Inflammatory macrophage treated with lipopolysaccharide for 4 hours (primary cell): ENCODE data around the gene NLRP14.

ENCODE experiments used
- DNase-seq: peaks from one replicate; pipeline ENCODE4 v3.0.0-alpha.2; 2020

The NLRP14 gene, protein sequence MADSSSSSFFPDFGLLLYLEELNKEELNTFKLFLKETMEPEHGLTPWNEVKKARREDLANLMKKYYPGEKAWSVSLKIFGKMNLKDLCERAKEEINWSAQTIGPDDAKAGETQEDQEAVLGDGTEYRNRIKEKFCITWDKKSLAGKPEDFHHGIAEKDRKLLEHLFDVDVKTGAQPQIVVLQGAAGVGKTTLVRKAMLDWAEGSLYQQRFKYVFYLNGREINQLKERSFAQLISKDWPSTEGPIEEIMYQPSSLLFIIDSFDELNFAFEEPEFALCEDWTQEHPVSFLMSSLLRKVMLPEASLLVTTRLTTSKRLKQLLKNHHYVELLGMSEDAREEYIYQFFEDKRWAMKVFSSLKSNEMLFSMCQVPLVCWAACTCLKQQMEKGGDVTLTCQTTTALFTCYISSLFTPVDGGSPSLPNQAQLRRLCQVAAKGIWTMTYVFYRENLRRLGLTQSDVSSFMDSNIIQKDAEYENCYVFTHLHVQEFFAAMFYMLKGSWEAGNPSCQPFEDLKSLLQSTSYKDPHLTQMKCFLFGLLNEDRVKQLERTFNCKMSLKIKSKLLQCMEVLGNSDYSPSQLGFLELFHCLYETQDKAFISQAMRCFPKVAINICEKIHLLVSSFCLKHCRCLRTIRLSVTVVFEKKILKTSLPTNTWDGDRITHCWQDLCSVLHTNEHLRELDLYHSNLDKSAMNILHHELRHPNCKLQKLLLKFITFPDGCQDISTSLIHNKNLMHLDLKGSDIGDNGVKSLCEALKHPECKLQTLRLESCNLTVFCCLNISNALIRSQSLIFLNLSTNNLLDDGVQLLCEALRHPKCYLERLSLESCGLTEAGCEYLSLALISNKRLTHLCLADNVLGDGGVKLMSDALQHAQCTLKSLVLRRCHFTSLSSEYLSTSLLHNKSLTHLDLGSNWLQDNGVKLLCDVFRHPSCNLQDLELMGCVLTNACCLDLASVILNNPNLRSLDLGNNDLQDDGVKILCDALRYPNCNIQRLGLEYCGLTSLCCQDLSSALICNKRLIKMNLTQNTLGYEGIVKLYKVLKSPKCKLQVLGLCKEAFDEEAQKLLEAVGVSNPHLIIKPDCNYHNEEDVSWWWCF

DNA sequence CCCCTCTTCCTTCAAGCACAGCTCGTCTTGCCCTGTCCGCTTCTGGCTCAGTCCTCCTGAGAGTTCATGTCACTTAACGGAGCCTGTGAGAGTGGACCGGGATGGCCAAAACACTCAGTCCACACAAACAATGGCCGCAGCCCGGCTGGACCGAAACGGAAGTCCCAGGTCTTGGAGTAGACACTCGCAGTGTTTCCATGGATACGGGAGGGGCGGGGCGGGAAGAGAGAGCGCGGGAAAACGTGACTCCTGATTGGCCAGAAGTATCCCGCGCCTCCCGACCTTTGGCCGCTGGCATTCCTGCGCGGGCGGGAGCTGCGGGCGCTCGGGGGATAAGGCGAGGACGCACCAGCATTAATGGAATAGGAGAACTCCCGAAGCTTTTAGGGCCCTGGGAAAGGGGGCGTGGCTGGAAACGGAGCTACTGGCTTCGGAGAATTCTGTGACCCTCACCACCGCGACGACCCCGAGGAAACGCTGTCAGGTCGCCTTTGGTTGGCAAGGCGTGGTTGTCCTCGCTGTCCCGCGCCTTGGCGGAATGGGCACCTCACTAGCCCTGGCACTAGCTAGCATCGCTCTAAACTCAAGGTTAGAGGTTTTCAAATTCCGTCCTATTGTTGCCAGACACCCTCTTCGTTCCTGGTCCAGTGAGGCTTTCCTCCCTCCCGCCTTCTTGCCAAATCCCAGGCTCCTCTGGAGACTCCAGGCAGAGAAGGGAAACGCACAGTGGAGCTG lies at the start of gene NLRP14, which contains the start of gene ZNF214:
NLRP14 (plus strand) TSS at position 297 of the 735 bp plus-strand sequence. CDS start 18,108 bp downstream, outside the sequence.
ZNF214 (minus strand) TSS at position 164 of the 735 bp plus-strand sequence. CDS start 17,511 bp downstream, outside the sequence.
- DNase-seq: peak; percentile 46

DNA sequence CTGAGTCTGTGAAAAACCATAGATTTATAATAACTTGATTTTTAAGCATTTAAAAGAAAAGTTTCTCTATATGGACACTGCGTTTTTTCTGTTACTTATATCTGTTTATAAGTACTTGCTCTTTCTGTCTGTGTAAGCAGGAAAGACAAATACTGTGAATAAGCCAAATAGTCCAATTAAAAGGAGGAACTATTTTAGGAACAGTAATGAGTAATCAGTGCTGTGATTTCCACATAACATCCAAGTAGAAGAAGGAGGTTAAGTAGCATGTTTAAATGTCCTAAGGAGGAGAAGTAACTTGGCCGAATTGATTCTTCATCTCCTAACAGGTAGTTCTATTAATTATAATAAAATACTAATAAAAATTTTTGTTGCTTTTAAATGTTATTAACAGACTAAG lies 40.9 kb upstream of the NLRP14 start:
- DNase-seq: peak; percentile 30

DNA sequence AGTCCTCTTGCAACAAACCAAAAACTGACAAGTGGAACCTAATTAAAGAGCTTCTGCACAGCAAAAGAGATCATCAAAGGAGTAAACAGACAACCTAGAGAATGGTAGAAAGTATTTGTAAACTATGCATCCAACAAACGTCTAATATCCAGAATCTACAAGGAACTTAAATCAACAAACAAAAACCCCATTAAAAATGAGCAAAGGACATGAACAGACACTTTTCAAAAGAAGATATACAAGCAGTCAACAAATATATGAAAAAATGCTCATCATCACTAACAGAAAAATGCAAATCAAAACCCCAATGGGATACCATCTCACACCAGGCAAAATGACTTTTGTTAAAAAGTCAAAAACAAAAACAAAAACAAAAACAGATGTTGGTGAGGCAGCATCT lies 33.8 kb upstream of the NLRP14 start:
- no peak for DNase-seq

DNA sequence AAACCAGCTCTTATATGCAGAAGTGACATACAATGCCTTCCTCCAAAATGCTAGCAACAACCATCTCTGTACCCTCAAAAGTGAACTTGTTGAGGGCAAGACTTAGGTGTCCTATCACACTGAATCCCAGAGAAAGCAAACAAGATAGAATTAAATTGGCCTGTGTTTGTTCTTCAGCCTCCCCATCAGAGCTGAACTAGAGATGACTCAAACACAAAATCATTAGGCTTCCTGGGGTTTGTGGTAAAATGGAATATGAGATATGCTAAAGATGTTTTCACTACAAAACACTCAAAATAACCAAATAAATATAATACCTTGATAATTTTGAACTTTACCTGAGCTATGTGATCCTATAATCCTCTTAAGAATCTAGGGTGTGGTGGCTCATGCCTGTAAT lies 31.8 kb upstream of the NLRP14 start:
- DNase-seq: no peak

DNA sequence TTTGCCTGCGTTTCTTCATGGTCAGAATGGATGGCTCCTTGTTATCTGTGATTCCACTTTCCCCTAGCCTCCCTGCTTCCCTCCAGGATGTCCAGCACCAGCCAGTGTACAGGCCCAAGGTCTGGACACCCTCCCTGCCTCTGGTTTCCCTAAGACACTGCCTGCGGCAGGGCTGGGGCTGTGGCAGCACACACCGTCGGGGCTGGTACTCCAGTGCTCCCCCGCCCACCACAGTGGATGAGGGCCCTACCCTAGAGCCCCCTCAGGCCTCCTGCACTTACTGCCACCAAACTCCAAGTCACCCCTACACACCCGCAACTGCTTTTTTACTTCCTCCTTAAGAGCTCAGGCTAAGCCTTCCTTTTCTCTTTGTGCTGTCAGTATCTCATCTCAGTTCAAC lies 29.1 kb upstream of the NLRP14 start:
- no peak for DNase-seq

DNA sequence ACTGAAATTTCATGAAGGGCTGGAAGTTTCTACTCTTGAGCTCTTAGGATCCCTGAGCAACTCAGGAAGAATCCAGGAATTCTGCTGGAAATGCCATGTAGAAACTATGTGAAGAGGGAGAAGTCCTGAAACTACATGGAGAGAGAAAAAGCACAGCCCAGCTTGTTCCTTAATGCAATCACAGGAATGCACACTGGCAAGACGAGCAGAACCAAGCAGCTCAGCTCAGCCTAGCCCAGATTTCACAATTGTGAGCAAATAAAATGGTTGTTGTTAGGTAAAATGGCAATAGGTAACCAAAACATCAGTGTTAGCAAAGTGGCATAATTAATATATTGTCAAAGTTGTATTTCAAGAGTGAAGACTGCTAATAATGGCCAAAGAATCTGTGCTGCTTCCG lies 28.3 kb upstream of the NLRP14 start:
- no peak for DNase-seq

DNA sequence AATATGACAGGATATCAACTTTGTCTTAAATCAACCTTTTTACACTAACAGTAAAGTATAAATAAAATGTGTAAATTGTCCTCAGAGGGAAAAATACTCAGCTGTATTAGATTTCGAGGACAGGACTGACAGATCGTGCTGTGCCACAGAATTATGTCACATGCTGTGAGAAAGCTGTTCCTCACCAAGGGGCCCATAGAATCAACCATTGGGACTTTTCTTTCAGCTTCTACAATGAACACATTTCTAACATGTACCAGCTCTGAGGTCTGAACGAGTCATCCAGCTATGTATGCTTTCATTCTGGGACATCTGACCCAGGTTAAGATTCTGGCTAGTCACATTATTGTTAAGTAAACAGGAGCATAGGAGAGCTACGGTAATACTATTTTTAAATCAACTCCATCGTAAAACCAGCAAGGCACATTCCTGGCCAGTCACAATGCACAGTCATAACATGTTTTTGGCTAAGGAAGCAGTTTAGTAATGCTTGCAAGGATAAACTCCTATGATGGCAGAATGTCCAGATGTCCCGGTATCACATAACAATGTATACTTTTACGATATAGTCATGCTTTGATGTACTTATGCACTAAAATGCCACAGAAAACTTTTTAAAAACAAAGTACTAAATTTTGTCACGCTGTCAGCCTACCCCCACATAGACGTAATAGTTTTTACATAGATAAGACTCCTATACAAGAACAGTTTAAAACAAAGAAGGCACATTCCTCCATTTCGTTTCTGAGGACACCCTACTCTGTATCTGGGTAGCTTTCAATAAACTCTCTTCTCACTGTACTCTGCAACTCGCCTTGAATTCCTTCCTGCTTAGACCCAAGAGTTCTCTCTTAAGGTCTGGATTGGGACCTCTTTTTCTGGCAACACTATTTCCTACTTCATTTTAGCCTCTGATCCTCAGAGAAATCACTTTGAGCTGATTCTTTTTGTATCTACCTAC lies 27.5 kb upstream of the NLRP14 start:
- no peak for DNase-seq

DNA sequence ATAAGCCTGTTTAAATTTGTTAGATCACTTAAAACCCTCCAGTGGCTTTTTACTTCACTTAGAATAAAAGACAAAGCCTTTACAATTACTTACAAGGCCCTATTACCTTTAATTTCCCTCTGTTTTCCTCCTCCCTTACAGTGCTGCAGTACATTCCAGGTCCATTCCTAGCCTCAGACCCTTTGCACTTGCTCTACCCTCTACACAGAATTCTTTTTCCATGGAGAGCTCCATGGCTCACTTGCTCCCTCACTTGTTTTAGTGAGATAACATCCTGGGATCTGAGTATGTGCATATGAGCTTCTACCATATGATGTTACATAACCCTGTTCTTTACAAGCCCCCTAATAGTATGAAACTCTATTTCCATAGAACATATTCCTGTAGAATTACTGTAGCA lies 24.6 kb upstream of the NLRP14 start:
- no peak for DNase-seq

DNA sequence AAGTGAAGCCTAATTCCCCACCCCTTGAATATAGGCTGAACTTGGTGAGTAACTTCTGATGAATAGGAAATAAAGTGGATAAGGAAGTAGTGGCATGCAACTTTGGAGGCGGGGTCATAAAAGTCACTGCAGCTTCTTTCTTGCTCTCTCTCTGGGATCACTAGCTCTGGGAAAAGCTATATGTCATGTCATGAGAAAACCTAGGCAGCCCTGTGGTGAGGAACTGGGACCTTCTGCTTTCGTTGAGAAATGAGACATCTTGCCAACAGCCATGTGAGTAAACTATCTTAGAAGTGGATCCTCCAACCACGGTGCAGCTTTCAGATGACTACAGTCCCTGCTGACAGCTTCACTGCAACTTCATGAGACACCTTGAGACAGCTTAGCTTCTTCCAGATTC lies 15.8 kb upstream of the NLRP14 start:
- DNase-seq: peak; percentile 92

DNA sequence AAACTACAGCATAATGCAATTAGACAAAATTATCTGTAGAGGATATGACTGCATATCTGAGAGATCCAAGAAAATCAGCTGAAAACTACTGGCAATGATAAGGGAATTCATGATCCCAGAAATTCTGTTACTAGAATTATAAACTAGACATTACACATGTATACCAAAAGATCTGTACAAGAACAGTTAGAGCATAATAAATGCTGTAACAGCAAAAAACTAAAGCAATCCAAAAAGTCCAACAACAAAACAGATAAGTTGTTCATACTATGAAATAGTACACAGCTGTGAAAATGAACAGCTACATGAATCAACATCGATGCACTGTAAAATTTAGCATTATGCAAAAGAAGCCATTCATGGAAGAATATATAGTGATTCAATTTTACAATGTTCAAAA lies 6.2 kb upstream of the NLRP14 start:
- no peak for DNase-seq

DNA sequence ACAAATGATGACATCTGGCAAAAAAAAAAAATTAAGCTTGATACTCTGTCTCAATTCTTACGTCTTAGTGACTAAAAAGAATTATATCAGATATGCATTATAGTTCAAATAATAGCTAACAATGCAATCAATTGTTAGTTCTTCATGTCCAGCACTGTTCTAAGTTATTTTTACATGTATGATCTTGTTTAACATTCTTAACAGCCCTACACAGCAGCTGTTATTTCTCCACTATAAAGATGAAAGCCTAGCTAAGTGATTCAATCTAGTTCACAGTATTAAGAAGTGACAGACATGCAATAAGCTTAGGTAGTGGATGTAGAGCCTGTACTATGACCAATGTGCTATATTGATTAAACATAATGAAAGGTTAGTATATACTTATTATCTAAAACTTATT lies 4.3 kb upstream of the NLRP14 start:
- DNase-seq: no peak

DNA sequence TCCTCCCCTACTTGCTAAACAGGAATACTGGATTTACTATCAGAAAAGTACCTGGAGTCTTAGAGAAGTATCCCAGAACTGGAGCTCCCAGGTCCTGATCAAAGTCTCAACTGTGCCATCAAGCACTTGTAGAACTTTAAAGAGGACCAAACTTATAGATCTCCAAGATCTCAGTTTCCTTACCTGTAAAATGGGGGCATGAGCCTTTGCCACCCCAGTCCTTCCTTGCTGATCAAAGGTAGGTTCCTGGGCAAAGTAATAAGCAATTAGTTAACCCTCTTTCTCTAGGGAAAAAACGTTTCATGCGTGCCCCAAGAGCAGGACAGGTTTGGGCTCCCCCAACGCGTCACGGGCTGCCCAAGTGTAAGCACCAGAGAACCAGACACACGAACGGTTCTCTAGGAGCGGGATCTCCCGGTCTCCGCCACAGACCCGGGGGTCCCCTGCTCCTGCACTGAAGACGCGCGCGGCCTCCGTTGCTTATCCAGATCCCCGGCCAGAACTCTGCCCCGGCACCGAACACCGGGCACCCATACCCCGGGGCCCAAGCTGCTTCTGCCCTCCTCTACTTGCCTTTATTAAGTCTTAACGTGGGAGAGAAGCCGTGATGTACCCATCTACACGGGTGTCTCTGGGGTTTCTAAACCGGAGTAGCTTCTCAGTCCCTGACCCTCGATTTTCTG lies 638 bp upstream of the NLRP14 start:
- no peak for DNase-seq

DNA sequence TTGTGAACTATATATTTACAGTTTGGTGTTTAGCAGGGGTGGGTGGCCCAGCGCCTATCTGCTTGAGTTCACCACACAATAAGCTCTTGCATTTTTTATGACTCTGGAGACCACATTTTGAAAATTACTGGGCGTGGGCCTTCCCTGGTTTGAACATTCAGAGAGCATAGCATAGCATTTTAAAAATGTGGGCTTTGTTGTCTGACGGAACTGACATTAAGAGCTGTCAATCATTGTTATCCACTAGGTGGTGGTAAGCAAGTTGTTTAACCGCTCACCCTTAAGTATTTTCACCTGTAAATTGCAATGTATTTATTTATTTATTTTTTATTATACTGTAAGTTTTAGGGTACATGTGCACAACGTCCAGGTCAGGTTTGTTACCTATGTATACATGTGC lies 1.0 kb downstream of the NLRP14 start:
- no peak for DNase-seq

DNA sequence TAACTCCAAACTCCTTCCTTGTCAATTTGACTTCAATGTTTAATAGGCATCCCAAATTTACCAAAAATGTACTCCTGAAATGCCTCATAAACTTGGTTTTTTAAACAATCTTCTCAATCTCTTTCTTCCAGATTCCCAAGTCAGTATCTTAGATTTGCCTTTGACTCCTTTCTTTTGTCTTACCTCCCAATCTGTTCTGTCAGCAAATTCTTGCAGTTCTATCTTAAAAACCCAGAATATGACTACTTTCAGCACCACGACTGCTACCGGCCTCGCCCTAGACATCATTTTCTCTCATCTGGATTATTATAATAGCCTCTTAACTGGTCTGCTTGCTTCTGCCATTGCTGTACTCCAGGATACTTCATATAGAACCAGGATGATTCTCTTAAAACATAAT lies 7.9 kb downstream of the NLRP14 start:
- no peak for DNase-seq

DNA sequence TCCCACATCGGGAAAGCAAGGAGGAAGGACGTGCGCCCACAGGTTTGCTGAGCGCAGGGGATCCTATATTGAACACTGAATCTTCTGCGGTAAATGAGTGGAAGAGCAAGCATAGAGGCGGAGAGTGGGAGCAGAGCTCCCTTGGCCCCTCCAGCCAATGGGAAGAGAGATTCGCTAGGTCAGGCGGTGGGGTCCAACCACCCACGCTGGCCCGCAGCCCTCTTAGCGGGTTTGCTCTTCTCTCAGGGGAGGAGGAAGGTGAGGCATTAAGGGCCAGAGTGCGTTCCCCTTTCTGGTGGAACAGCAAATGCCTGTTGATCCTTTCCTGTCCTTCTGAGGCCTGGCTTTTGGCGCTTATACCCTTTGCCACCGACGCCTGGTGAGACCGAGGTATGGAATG lies 10.6 kb downstream of the NLRP14 start:
- DNase-seq: no peak

DNA sequence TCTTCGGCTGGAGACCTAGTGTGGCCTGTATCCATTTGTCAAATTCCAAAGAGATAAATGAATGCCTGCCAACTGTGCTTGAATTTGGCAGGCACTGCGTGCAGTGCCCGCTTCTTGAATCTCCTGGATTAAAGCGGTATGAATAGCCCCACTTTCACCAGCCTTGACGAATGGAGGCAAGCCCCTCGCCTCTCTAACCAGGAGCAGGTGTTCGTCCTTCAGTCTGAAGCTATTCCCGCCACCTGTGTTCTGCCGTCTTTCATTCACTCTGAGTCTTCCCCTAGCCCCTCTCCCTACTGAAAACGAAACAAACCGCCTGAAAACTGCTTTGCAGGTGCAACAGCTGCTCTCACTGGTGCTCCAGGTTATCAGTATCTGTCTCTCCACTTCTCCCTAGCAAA lies 11.2 kb downstream of the NLRP14 start:
- DNase-seq: no peak

DNA sequence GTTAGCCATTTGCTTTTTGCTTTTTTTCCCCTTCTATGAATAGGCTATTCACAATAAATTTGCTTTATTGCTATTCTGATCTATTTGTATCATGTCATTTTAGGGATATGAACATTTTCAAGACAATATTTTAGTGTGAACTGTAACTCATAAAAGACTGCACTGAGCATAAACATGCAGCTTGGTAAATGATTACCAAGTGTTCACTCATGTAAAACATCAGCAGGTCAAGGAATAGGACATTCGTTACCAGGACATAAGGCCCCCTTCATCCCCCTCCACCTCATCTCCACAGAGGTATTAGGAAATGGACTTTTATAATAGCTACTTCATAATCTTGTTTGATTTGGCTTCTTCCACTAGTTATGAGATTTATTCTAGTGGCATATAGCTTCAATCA lies 12.4 kb downstream of the NLRP14 start:
- DNase-seq: no peak

DNA sequence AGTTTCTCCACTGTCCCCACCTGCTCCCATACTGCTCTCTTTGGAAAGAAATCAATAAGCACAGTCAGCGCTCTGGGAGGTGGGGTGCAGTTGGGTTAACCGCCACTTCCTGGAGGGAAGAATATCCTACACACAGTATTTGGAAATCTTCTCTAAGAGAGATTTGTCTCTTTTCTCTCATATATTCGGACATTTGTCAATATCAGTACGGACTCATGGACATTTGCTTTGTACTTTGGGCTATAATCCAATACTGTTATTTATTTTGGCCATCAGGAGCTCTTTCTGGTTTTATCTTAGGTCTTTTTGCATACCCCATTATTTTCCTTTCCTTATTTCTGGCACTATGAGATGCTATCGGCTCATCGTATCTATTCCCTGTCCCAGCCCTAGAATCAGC lies 13.7 kb downstream of the NLRP14 start:
- DNase-seq: no peak

DNA sequence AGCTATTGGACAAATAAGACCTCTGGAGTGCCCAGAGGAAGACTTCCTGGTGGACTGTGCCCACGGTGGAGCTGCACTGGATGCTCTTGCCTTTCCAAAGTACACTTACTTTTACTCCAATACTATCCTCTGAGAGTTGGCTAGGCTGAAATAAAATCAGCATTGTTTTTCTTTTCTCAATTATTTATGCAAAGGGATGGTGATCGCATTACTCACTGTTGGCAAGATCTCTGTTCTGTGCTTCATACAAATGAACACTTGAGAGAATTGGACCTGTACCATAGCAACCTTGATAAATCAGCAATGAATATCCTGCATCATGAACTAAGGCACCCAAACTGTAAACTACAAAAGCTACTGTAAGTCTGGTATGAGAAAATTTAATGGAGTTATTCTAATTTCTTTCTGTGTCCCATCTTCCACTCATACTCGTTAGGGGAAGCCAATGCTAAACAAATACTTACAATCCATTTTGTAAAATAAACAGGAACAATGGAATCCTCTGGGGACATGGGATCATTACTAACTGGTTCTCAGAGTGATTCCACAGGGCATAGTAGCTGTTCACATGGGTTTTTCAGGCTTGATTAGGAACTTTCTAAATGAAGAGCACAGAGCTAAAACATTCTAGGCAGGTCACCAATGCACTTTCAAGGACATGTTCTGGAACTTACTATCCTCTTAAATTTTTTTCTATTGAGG lies 26.3 kb downstream of the NLRP14 start:
- DNase-seq: no peak

DNA sequence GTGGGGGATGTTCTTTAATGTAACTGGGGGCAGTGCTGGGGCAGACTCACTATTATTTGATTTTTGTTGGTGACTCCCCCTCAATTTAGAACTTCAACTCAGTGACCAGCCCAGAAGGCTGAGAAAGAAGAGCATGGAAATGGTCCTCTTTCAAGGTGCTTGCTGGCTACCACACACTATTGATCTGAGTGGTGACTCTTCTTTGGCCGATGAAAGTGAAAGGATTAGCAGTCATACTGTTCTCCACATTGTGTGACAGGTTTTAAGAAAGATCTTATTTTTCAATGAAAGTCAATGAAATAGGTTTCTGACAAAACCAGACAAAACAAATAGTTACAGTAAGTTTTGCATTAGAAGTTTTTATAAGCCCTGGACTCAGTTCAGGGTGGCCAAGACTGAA lies 29.9 kb downstream of the NLRP14 start:
- DNase-seq: no peak
